GM23338 (cell line): ENCODE results near the gene KCNIP3. TPM values are rescaled to one million over a fixed set of nuclear protein-coding genes. Genes with fewer than 3 reads are reported as not detected.

Experiments
- ATAC-seq: fragments of 200-7000 bp; cut with Tn5 transposase; 3 replicates; pipeline ENCODE4 v1.9.1; 2020
- DNase-seq: peaks from one replicate; pipeline ENCODE4 v3.0.0-alpha.2; 2015; ENCODE audit warnings: low spot score
- H2AFZ ChIP-seq: fragments of 200-600 bp; sonication (generic); 2 replicates; pipeline ENCODE4 v1.8.0; 2016; ENCODE audit warnings: antibody characterized with exemption, mild to moderate bottlenecking, moderate library complexity
- H3F3A ChIP-seq: fragments of 200-600 bp; sonication (generic); replicated peaks from 2 replicates; pipeline ENCODE4 v1.8.0; 2017; ENCODE audit warnings: antibody characterized with exemption, mixed run types, low read depth
- H3K27ac ChIP-seq: fragments of 200-600 bp; sonication (generic); 2 replicates; pipeline ENCODE4 v1.6.1; 2016; ENCODE audit warnings: low read depth
- H3K27me3 ChIP-seq: fragments of 200-600 bp; sonication (generic); 2 replicates; pipeline ENCODE4 v1.8.0; 2016; ENCODE audit warnings: mild to moderate bottlenecking, mixed run types, moderate library complexity; ENCODE audit not compliant: insufficient read depth
- H3K36me3 ChIP-seq: fragments of 200-600 bp; sonication (generic); 2 replicates; pipeline ENCODE4 v1.8.0; 2016; ENCODE audit warnings: mild to moderate bottlenecking; ENCODE audit not compliant: insufficient read depth
- H3K4me1 ChIP-seq: fragments of 200-600 bp; sonication (generic); 2 replicates; pipeline ENCODE4 v1.8.0; 2016; ENCODE audit warnings: mild to moderate bottlenecking, moderate library complexity; ENCODE audit not compliant: insufficient read depth
- H3K4me2 ChIP-seq: fragments of 200-600 bp; sonication (generic); 2 replicates; pipeline ENCODE4 v1.7.1; 2017; ENCODE audit warnings: mixed run types
- H3K4me3 ChIP-seq: fragments of 200-600 bp; sonication (generic); 2 replicates; pipeline ENCODE4 v1.6.1; 2016; ENCODE audit warnings: mixed run types
- H3K79me2 ChIP-seq: fragments of 200-600 bp; sonication (generic); replicated peaks from 2 replicates; pipeline ENCODE4 v1.8.0; 2017; ENCODE audit warnings: mild to moderate bottlenecking; ENCODE audit not compliant: insufficient read depth
- H3K9me2 ChIP-seq: fragments of 200-600 bp; sonication (generic); 2 replicates; pipeline ENCODE4 v1.8.0; 2017; ENCODE audit not compliant: insufficient read depth
- H4K20me1 ChIP-seq: fragments of 200-600 bp; sonication (generic); replicated peaks from 2 replicates; pipeline ENCODE4 v1.8.0; 2017; ENCODE audit warnings: mild to moderate bottlenecking; ENCODE audit not compliant: insufficient read depth
- H3K27ac Mint-ChIP-seq: 2 replicates; pipeline ENCODE4 v1.8.0; 2020; ENCODE audit warnings: inconsistent platforms, mild to moderate bottlenecking, moderate library complexity, mixed read lengths
- H3K27me3 Mint-ChIP-seq: 3 replicates; pipeline ENCODE4 v1.8.0; 2022; ENCODE audit warnings: low read depth, mild to moderate bottlenecking, moderate library complexity, mixed read lengths, inconsistent platforms; ENCODE audit not compliant: insufficient read depth, poor library complexity
- H3K36me3 Mint-ChIP-seq: 3 replicates; pipeline ENCODE4 v1.8.0; 2021; ENCODE audit warnings: low read depth, mild to moderate bottlenecking, inconsistent platforms, moderate library complexity, mixed read lengths
- H3K4me1 Mint-ChIP-seq: 3 replicates; pipeline ENCODE4 v1.8.0; 2020; ENCODE audit warnings: mild to moderate bottlenecking, inconsistent platforms, mixed read lengths
- H3K4me3 Mint-ChIP-seq: 3 replicates; pipeline ENCODE4 v1.8.0; 2021; ENCODE audit warnings: moderate library complexity, mild to moderate bottlenecking, inconsistent platforms, mixed read lengths
- H3K9me3 Mint-ChIP-seq: 3 replicates; pipeline ENCODE4 v1.8.0; 2020; ENCODE audit warnings: moderate library complexity, mild to moderate bottlenecking, inconsistent platforms, mixed read lengths
- CREB1 ChIP-seq: fragments of 250-450 bp; sonication (Bioruptor Pico); IDR thresholded peaks from 2 replicates; pipeline ENCODE4 v1.5.0; 2020; ENCODE audit warnings: low read depth, mild to moderate bottlenecking, moderate library complexity
- EZH2 ChIP-seq: fragments of 200-600 bp; sonication (generic); IDR thresholded peaks from one replicate; pipeline ENCODE4 v1.8.0; 2017; ENCODE audit warnings: antibody characterized with exemption, mild to moderate bottlenecking, low read depth; ENCODE audit not compliant: unreplicated experiment
- EZH2phosphoT487 ChIP-seq: fragments of 200-600 bp; sonication (generic); IDR thresholded peaks from one replicate; pipeline ENCODE4 v1.8.1; 2018; ENCODE audit warnings: antibody characterized with exemption; ENCODE audit not compliant: unreplicated experiment
- JUNB ChIP-seq: IDR thresholded peaks from one replicate; pipeline ENCODE4 v1.6.1; 2016; ENCODE audit warnings: antibody characterized with exemption; ENCODE audit not compliant: unreplicated experiment
- REST ChIP-seq: IDR thresholded peaks from one replicate; pipeline ENCODE4 v1.6.1; 2018; ENCODE audit warnings: antibody characterized with exemption; ENCODE audit not compliant: unreplicated experiment
- STAT1 ChIP-seq: IDR thresholded peaks from one replicate; pipeline ENCODE4 v1.6.1; 2016; ENCODE audit warnings: antibody characterized with exemption; ENCODE audit not compliant: unreplicated experiment
- ZNF331 ChIP-seq: fragments of 250-450 bp; sonication (Bioruptor Pico); IDR thresholded peaks from 2 replicates; pipeline ENCODE4 v1.5.0; 2020; ENCODE audit warnings: low read depth, mild to moderate bottlenecking, moderate library complexity
- ZNF462 ChIP-seq: fragments of 250-450 bp; sonication (Bioruptor Pico); IDR thresholded peaks from 2 replicates; pipeline ENCODE4 v1.5.0; 2020; ENCODE audit warnings: mild to moderate bottlenecking, moderate library complexity
- polyA plus RNA-seq: library from polyadenylated mRNA; unstranded; fragments of >200 nt; fragmentation: Nextera tagmentation; extraction: Ambion mirVana; gene quantifications from 2 replicates; pipeline ENCODE4 v1.2.1, GENCODE V29; 2016
- total RNA-seq: library from RNA; depleted of rRNA; stranded (reverse); fragments of >200 nt; shearing (Covaris generic); gene quantifications from 2 replicates; pipeline ENCODE4 v1.2.3, GENCODE V29; 2014

KCNIP3 gene
- total and polyA plus RNA-seq, 2 experiments from 2014 or later: 0.32 to 0.83 TPM

DNA sequence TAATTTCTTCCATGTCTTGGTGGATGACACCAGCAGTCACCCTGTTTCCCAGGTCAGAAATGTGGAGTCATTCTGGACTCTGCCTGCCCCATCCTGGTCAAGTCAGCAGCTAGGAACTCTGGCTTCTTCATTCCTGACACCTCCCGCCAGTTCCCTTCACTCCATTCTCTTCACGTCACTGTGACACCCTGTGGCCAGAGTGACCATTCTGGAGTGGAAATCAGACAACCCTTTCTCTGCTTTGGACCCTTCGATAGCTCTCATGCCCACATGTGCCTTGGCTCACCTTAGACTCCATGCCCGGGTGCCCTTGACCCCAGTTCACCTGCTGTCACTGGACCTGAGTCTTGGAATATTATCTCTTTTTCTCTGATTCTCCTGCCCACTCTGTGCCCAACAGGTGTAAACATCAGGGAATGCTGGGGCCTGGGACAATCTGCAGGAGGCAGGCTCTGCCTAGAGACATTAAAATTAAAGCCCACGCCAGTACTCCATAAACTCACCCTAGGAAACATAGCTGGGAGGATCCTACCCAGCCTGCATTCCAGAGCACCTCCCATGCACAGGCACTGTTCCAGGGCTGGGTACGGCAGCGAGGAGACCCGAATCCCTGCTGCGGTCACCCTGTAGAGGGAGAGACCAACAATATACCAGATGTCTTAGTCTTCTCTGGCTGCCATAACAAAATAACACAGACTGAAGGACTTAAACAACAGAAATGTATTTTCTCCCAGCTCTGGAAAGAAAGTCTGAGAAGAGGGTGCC, 64.3 kb downstream of the KCNIP3 start:
- Histone ChIP-seq H3K4me2 (no peak overlapping the region), H3K9me2 (no peaks in the 10 kb centered on the region), H2AFZ (no peak overlapping the region), H3K27ac (no peak overlapping the region), H3K79me2 (no peaks in the 10 kb centered on the region), H3F3A (no peaks in the 10 kb centered on the region), H4K20me1 (no peaks in the 10 kb centered on the region), H3K4me1 (no peaks in the 10 kb centered on the region), H3K27me3 (no peaks in the 10 kb centered on the region), H3K36me3 (no peaks in the 10 kb centered on the region), H3K4me3 (no peak overlapping the region)
- ATAC-seq (peak; percentile 46; the same call in 2 of the 3 replicates), DNase-seq (no peak)
- Mint-ChIP-seq H3K27ac (no peak overlapping the region), H3K27me3 (no peaks in the 10 kb centered on the region), H3K36me3 (no peaks in the 10 kb centered on the region; the same call in 2 of the 3 replicates), H3K9me3 (peaks cover 4% of the 10 kb centered on the region; the same call in 2 of the 3 replicates), H3K4me1 (0 out of 3 replicates have a peak, but pooled peaks cover 3% of the 10 kb centered on the region), H3K4me3 (no peak overlapping the region)
- TF ChIP-seq ZNF331 (CRISPR knock-in tag): no peak
- TF ChIP-seq CREB1: no peak
- TF ChIP-seq REST: no peak
- no peak for TF ChIP-seq EZH2
- no peak for TF ChIP-seq EZH2phosphoT487
- TF ChIP-seq STAT1: no peak
- no peak for TF ChIP-seq ZNF462 (CRISPR knock-in tag)
- no peak for TF ChIP-seq JUNB
